HFF-Myc (cell line): Measurements from ENCODE around the gene RHOG.

Source experiments
- DNase-seq: peaks from one replicate; pipeline ENCODE4 v3.0.0-alpha.2; 2011; ENCODE audit warnings: low read depth; ENCODE audit errors: extremely low read depth
- H3K4me3 ChIP-seq: replicated peaks from 2 replicates; pipeline ENCODE4 v1.5.1; 2011; ENCODE audit warnings: low read depth, mild to moderate bottlenecking, control low read depth, low read length
- TF ChIP-seq, protein P1 (sequence below): IDR thresholded peaks from 2 replicates; pipeline ENCODE4 v1.5.1; 2012; ENCODE audit warnings: mild to moderate bottlenecking, low read depth, low read length, control low read depth; ENCODE audit errors: missing control alignments

Gene RHOG

DNA sequence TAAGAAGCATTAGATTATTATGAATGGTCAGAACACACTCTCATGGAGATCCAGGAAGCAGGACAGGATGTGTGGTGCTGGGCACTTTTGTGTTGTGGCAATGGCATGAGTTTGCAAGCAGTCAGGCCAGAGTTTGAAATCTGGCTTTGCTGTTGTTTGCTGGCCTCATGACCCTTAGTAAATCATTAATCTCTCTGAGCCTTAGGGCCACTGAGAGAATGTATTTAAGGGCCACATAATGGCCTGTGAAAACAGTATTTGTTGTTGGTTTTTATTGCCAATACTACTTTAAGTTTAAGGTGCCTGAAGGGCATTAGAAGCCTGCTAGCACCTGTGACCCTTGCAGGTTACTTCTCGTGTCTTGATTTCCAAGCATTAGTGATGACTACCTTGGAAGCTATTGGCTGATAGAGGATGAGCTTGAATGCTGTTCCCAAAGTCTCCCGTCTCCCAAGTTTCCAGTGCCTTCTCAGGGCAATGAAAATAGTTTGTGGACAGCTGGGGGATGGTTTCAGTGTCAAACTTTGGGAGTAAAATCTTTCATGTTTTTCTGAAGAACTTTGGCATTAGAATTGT is 39.3 kb upstream of the RHOG start:
- TF ChIP-seq, protein P1, sequence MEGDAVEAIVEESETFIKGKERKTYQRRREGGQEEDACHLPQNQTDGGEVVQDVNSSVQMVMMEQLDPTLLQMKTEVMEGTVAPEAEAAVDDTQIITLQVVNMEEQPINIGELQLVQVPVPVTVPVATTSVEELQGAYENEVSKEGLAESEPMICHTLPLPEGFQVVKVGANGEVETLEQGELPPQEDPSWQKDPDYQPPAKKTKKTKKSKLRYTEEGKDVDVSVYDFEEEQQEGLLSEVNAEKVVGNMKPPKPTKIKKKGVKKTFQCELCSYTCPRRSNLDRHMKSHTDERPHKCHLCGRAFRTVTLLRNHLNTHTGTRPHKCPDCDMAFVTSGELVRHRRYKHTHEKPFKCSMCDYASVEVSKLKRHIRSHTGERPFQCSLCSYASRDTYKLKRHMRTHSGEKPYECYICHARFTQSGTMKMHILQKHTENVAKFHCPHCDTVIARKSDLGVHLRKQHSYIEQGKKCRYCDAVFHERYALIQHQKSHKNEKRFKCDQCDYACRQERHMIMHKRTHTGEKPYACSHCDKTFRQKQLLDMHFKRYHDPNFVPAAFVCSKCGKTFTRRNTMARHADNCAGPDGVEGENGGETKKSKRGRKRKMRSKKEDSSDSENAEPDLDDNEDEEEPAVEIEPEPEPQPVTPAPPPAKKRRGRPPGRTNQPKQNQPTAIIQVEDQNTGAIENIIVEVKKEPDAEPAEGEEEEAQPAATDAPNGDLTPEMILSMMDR, result no peak
- no peak for DNase-seq
- H3K4me3 ChIP-seq, result no peak overlapping the region

DNA sequence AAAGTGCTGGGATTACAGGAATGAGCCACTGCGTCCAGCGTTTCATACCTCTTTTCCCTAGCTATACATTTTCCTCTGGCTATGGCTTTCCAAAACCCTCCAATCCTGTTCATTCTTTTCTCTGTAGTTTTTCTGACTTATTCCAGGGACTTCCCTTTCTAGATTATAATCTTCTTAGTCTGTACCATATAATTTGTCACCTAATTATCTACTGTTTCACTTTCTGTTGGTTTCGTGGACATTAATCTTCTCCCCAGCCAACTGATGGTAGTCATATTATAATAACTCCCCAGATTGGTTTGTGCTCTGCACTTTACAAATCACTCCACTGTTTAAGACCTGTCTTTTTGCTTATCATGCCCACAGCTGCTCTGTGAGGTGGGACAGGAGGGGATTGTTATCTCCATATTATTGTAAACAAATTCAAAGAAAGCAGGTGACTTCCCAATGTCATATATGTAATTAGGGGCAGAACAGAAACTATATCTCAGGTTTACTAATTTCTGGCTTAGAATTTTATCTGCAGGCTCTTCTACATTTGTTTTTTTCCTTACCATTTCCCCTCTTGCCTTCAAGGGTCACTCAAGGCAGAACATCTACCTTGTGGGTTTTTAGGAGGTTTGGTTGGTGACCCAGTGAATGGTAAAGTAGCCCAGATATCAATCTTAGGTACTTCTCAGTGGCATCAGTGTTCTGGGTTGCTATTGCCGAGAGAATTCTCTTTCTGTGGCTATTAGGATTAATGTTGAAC is 38.6 kb upstream of the RHOG start:
- no peak for DNase-seq
- TF ChIP-seq, protein P1, result no peak
- no peak overlapping the region for H3K4me3 ChIP-seq

DNA sequence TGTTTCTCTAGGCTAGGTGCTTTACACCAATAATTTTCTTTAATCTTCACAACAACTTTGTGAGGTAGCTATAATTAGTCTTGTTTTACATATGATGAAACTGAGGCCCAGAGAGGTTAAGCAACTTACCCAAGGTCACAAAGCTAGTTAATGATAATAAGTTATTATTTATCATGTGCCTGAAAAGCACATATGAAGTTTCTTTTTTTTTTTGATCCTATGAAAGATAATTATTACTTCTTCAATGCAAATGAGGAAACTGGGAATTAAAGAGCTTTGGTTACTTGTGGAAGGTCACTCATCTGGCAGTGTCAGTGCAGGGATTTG is 37.5 kb upstream of the RHOG start:
- TF ChIP-seq, protein P1, result no peak

GRCh38 chr11:3877364-3878257 is 36.9 kb upstream of the RHOG start:
- H3K4me3 ChIP-seq, result no peak overlapping the region
- TF ChIP-seq, protein P1, result no peak
- no peak for DNase-seq

More for the DNA sequence above, 37.5 kb upstream of the RHOG start:
- DNase-seq, result no peak
- H3K4me3 ChIP-seq, result no peak overlapping the region

DNA sequence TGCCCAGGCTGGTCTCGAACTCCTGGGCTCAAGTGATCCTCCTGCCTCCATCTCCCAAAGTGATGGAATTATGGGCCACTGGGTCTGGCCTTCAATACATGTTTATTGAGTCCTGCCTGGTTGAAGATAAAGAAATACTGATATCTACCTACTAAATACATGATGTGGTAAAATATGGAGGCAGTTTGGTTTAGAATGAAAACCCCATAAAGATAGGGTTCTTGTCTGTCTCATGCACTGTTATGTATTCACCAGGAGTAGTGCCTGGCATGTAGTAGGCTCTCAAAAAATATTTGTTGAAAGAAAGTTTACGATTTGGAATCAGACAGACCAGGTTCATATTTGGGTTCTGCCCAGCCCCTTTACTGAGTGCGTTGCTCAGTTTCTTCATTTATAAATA is 35.9 kb upstream of the RHOG start:
- DNase-seq, result no peak
- no peak overlapping the region for H3K4me3 ChIP-seq
- TF ChIP-seq, protein P1, result no peak

- DNase-seq, result no peak
- TF ChIP-seq, protein P1, result no peak
- H3K4me3 ChIP-seq, result no peak overlapping the region
Measured at GRCh38 chr11:3873712-3874349, 33.1 kb upstream of the RHOG start.
